Mesenteric fat pad (tissue), 1 donor: ENCODE measurements around the gene ZBTB4. TPM values are rescaled to one million over a fixed set of nuclear protein-coding genes. Genes with fewer than 3 reads are reported as not detected.

Experiments
- DNase-seq: peaks from one replicate; pipeline ENCODE4 v3.0.0-alpha.2; 2020; ENCODE audit warnings: low spot score
- total RNA-seq: library from RNA; stranded (reverse); fragmentation: NEBNext Ultra II Directional; extraction: Animal tissue kit (Norgen Biotek cat#: 25700); gene quantifications from one replicate; pipeline ENCODE4 v1.2.1, GENCODE V29; 2021
- donor health status: DM: yes; HTN: yes; CAD: no.

Gene ZBTB4
- total RNA-seq, 1 donor from 2014 or later = 72.5 TPM

DNA sequence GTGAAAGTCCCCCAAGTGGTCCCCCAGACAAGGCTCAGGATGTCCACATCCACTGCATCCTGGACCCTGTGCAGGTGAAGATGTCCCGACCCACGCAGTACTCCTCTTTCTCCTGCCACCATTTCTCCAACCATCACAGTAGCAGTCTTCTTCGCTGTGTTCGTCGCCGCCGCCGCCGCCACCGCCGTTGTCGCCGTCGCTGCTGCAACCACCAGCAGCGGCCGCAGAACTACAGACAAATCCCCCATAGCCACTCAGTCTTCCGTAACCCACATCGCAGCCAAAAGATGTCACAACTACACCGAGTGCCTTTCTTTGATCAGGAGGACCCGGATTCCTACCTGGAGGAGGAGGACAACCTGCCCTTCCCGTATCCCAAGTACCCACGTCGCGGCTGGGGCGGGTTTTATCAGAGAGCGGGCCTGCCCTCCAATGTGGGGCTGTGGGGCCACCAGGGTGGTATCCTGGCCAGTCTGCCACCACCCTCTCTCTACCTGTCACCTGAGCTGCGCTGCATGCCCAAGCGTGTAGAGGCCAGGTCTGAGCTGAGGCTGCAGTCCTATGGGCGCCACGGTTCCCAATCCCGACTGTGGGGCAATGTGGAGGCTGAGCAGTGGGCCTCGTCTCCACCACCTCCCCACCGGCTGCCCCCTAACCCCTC lies 53.1 kb downstream of the ZBTB4 start:
- no peak for DNase-seq

DNA sequence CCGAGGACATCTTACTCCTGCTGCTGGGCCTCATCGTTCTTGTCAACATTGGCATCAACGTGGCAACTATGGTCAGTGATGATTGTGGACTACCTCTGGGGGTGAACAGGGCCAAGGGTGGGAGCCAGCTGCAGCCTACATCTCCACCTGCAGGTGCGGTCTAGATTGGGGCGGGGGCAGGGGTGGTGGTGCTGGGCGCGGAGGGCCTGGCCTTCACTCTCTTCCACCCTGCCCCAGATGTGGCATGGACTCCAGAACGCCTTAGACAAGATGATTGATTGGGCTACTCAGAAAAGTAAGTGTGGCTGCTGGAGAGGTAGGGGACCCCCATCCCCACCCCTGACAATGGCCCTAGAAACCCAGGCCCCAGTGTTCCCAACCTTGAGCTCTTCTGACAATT lies 53.7 kb downstream of the ZBTB4 start:
- DNase-seq = no peak

DNA sequence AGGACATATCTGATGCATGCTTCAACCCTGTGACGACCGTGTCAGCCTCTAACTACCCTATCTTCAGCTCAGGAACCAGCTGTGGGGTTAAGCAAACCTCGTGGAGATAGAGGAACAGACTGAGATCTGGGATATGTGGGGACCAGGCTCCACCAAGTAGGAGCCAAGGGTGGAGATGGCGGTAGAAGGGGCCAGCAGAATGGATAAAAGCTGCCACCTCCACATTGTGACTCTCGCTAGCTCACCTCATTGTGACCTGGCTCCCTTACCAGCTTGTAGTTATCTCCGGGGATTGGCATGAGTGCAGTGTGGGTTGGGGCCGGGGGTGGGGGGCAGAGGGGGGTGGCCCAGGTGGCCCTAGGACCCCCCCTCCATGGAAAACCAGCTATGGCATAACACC lies 54.1 kb downstream of the ZBTB4 start, which contains the start of gene SPEM2:
SPEM2 (plus strand) TSS at position 301 of the 400 bp plus-strand sequence; CDS start at position 374, 73 bp downstream.
- no peak for DNase-seq

DNA sequence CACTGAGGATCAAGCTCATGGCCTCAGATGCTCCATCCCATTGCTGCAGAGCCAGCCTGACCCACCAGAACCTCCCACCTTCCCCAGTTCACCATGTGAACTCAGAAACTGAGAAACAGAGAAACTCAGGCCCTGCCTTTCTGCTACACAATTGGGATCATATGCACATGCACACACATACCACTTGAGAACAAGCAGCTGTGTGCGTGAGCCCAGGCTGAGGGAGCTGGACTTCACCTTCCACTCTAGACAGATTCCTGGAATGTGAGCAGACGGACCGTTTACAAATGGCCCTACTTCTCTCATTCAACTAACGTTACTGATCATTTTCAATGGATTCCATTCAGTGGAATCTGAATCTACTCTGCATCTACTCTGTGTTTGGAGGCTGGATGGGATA lies 55.8 kb downstream of the ZBTB4 start:
- DNase-seq = no peak

DNA sequence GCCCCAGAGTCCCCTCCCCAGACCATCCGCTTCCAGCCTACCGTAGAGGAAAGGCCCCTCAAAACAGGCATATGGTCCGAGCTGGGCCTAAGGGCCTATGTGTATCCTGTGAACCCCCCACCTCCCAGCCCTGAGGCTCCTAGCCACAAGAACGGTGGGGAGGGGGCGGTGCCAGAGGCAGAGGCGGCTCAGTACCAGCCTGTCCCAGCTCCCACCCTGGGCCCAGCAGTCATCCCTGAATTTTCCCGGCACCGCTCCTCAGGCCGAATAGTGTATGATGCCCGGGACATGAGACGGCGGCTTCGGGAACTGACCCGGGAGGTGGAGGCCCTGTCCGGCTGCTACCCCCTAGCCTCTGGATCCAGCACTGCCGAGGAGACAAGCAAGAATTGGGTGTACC lies 58.2 kb downstream of the ZBTB4 start:
- no peak for DNase-seq

DNA sequence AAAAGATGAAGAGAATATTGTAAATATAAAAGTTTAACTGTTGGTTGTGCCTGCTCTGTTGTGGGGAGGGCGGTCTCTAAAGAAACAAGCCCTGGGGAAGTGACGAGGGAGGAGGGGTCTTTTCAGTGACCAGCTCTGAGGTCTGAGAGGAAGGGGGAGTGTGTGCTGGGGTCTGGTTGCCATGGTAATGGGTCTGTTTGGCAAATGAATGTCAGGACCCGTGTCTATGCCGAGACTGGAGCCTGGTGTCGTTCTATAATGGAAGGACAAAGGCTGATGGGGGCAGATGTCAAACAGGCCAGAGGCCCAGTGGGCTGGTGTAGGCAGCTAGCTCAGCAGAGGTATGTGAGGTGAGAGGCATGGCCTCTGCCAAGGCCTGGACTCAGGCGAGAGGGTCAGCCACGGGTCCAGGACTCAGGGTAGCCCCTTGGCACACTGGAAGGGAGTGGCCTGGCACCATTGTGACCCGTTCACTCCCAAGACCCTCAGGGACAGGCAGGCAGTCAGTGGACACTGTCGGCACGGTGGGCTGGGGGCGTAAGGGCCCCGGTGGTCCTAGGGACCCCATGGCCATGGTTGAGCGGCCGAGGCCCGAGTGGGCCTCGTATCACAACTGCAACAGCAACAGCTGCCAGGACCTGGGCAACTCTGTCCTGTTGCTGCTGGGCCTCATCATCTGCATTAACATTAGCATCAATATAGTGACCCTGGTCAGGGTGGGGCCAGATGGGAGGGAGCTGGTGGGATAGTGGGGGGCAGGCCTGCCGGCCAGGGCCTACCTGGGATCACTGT lies 59.4 kb downstream of the ZBTB4 start, which contains the start of gene SPEM1:
SPEM1 (plus strand) TSS at position 506 of the 792 bp plus-strand sequence; CDS start at position 567, 61 bp downstream.
- no peak for DNase-seq

DNA sequence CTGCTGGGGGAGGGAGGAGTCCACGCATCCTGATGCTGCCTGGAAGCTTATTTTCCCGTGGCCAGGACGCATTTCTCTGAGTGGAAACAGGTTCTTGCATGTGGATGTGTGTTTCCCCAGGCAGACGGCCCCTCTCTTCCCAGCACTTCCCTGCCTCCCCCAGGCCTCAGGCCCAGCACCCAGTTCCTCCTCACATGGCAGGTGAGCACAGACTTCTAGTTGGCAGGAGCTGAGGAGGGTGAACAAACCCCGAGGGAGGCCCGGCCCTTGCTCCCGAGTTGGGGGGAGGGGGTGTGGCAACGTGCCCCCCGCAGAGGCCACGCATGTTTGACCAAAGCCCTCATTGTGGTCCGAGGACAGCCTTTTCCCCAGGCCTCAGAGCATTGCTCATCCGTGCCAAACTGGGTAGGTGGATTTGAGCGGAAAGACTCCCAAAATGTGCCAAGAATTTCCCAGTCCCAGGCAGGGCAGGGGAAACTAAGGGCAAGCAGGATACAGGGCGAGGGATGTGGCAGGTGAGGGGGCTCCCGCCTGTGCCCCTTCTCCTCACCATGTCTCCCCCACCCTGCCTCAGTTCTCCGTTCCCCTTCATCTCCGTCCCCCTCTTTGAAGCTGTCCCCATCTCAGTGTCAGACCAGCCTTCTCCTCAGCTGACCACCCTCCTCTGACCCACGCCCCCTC lies 60.8 kb downstream of the ZBTB4 start:
- DNase-seq = no peak

DNA sequence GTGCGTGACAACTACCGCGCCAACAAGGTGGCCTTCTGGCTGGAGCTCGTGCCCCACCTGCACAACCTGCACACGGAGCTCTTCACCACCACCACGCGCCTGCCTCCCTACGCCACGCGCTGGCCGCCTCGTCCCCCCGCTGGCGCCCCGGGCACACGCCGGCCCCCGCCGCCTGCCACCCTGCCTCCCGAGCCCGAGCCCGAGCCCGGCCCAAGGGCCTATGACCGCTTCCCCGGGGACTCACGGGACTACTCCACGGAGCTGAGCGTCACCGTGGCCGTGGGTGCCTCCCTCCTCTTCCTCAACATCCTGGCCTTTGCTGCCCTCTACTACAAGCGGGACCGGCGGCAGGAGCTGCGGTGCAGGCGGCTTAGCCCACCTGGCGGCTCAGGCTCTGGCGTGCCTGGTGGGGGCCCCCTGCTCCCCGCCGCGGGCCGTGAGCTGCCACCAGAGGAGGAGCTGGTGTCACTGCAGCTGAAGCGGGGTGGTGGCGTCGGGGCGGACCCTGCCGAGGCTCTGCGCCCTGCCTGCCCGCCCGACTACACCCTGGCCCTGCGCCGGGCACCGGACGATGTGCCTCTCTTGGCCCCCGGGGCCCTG lies 62.3 kb downstream of the ZBTB4 start:
- no peak for DNase-seq

DNA sequence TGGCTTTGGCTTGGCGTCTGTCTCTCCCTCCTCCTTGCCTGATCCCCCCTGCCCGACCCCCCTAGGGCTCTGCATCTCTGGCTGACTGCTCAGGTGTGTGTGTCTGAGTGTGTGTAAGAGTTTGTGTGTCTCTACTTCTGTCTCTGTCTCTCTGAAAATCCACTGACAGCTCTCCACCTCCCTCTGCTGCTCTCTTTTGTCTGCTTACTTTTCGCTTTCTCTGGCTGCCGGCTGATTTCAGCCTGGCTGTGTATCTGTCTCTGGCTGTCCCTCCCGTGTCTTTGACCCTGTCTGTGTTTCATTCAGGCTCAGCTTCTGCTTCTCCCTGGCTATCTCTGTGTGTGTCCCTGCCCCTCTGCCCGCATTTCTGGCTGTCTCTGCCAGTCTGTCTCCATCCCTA lies 63.1 kb downstream of the ZBTB4 start:
- no peak for DNase-seq

DNA sequence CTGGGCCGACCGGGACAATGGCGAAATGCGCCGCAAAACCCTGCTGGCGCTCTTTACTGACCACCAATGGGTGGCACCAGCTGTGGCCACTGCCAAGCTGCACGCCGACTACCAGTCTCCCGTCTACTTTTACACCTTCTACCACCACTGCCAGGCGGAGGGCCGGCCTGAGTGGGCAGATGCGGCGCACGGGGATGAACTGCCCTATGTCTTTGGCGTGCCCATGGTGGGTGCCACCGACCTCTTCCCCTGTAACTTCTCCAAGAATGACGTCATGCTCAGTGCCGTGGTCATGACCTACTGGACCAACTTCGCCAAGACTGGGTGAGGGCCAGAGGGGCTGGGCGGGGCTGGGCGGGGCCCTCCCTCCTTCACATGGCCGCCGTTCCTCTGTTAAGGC lies 63.6 kb downstream of the ZBTB4 start:
- no peak for DNase-seq

DNA sequence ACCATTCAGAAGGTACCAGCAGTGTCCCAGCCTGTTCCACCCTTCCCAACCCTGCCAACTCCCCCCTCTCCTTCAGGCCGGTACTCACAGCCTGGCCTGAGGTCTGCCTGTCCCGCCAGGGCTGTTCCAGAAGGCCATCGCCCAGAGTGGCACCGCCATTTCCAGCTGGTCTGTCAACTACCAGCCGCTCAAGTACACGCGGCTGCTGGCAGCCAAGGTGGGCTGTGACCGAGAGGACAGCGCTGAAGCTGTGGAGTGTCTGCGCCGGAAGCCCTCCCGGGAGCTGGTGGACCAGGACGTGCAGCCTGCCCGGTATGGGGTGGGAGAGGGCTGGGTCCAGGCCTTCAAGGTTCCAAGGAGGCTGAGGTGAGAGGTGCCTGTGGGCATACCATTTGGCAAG lies 64.6 kb downstream of the ZBTB4 start:
- DNase-seq = no peak

DNA sequence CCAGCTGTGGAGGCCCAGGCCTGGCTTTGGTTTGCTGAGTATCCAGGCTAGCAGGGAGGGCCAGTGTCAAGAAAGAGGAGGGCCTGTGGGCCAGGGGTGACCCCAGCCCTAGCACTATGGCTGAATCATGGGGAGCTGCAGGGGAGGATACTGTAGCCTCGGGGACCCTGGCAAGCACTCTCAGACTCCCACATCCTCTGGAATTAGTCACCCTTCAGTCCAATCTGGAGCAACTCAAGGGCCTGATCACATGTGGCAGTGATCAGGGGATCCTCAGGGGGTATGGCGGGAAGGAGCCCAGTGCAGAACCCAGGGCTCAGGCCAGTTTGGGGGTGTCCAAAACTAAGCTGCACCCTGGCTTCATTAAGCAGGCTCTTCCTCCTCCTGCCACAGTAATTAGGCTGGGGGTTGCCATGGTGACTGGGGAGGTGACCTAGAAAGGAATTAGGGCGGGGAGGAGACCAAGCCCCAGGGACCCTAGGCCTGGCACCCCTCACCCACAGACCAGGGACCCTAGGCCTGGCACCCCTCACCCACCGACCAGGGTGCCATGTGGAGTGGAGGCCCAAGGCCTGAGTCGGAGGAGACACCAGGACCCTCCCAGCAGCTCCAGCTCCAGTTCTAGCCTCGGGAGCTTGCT lies 66.0 kb downstream of the ZBTB4 start:
- no peak for DNase-seq

DNA sequence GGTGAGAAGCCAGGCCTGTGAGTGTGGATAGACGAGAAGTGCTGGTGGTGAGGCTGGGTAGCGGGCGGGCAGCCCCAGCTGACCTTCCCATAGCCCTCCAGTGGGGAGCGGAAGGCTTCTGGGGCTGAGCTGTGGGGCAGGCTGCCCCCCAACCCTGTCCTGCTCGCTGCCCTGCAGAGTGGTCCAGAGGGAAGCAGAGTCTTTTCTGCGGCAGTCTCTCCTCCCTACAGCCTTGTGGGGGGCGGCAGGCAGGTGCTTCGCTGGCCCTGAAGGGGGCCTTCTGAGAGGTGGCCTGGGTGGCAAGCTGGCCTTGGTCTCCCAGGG lies 68.0 kb downstream of the ZBTB4 start:
- no peak for DNase-seq

DNA sequence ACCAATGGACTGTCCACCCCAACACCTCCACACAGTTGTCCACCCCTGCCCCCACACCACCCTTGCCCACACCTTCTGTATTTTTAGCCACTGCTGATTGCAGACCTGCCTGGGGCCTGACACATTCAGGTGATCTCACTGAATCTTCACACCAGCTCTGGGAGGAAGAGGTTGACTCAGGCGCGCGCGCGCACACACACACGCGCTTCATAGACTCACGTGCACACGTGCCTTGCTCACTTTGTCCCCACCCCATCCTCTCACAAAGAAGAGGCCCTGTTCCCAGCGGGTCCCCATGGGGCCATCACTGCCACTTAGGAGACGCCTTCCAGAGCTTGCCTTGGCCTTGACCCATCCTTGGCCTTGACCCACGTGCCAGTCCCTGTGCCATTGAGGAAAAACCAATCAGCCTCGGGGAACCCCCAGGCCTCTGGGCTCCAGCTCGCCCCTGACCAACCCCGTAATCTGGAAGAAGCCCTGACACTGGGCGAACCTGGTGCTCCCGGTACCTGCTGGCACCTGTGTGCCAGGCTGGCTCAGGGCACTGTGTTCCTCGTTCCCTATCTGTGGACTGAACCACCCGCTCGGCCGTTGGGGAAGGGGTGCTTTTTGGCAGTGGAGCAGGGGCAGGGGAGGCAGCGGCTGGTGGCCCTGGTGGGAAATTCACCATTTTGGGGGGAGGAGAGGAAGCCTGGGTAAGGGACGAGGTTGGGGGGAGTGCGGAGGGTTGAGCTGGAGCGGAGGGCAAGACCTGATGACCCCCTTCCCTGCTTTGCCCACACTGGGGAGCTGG lies 68.6 kb downstream of the ZBTB4 start:
- DNase-seq = no peak

DNA sequence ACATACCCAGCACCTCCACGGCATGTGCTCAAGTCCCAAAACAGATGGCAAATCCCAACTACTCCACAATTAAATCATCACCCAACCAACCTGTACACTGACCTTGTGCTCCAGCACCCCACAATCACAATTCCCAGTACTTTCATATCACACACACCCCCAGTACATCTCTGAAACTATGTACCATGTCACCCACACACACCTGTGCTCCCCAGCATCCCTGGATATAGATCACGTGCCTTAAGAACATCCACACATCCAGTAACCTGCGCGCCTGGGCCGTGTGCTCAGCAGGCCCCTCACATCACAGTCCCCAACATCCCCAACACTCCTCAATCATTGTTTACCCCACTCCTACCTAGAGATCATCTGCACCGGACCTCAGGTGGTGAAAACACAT lies 69.7 kb downstream of the ZBTB4 start:
- DNase-seq = no peak

Other genes starting within 250 kb of the ZBTB4 start
- gene DVL2, start 245.1 kb downstream of the ZBTB4 start, total RNA-seq = 24.7 TPM
- 47.4 TPM for gene PHF23, start 240.2 kb downstream of the ZBTB4 start, total RNA-seq
- 468 TPM for gene GABARAP, start 237.2 kb downstream of the ZBTB4 start, total RNA-seq
- 120 TPM for gene CTDNEP1, start 227.9 kb downstream of the ZBTB4 start, total RNA-seq
- 44.1 TPM for gene ELP5, start 227.4 kb downstream of the ZBTB4 start, total RNA-seq
- 5.6 TPM for gene CLDN7, start 217.2 kb downstream of the ZBTB4 start, total RNA-seq
- 8.1 TPM for gene SLC2A4, start 197.9 kb downstream of the ZBTB4 start, total RNA-seq
- gene YBX2, start 185.0 kb downstream of the ZBTB4 start, total RNA-seq = 2.3 TPM
- 503 TPM for gene EIF5A, start 172.0 kb downstream of the ZBTB4 start, total RNA-seq
- gene GPS2, start 164.3 kb downstream of the ZBTB4 start, total RNA-seq = 51.2 TPM
- gene NEURL4, start 150.3 kb downstream of the ZBTB4 start, total RNA-seq = 25.4 TPM
- 18.8 TPM for gene ACAP1, start 143.1 kb downstream of the ZBTB4 start, total RNA-seq
- 11.9 TPM for gene KCTD11, start 127.5 kb downstream of the ZBTB4 start, total RNA-seq
- gene TMEM95, start 124.5 kb downstream of the ZBTB4 start, total RNA-seq = not detected
- gene TNK1, start 98.5 kb downstream of the ZBTB4 start, total RNA-seq = 0.71 TPM
- gene PLSCR3, start 85.1 kb downstream of the ZBTB4 start, total RNA-seq = 42.6 TPM
- 68.7 TPM for gene TMEM256, start 75.5 kb downstream of the ZBTB4 start, total RNA-seq
- gene NLGN2, start 71.8 kb downstream of the ZBTB4 start, total RNA-seq = 21.0 TPM
- gene SPEM1, start 59.3 kb downstream of the ZBTB4 start, total RNA-seq = not detected
- gene SPEM2, start 54.0 kb downstream of the ZBTB4 start, total RNA-seq = not detected
- gene SPEM3, start 50.8 kb downstream of the ZBTB4 start, total RNA-seq = not detected
- 3.2 TPM for gene TMEM102, start 44.2 kb downstream of the ZBTB4 start, total RNA-seq
- gene FGF11, start 40.1 kb downstream of the ZBTB4 start, total RNA-seq = 2.4 TPM
- 6.8 TPM for gene CHRNB1, start 34.6 kb downstream of the ZBTB4 start, total RNA-seq
- gene SLC35G6, start 1.8 kb upstream of the ZBTB4 start, total RNA-seq = not detected
- 102 TPM for gene POLR2A, start 4.7 kb upstream of the ZBTB4 start, total RNA-seq
- 43.0 TPM for gene TNFSF12, start 69.4 kb upstream of the ZBTB4 start, total RNA-seq
- 26.3 TPM for gene TNFSF13, start 79.1 kb upstream of the ZBTB4 start, total RNA-seq
- gene SENP3, start 82.3 kb upstream of the ZBTB4 start, total RNA-seq = 48.7 TPM
- 286 TPM for gene CD68, start 100.0 kb upstream of the ZBTB4 start, total RNA-seq
- 55.2 TPM for gene MPDU1, start 104.2 kb upstream of the ZBTB4 start, total RNA-seq
- not detected for gene SOX15, start 110.5 kb upstream of the ZBTB4 start, total RNA-seq
- 36.1 TPM for gene FXR2, start 135.3 kb upstream of the ZBTB4 start, total RNA-seq
- 73.6 TPM for gene SAT2, start 148.2 kb upstream of the ZBTB4 start, total RNA-seq
- gene SHBG, start 150.5 kb upstream of the ZBTB4 start, total RNA-seq = 0.71 TPM
- gene ATP1B2, start 171.3 kb upstream of the ZBTB4 start, total RNA-seq = 1.4 TPM
- 42.3 TPM for gene TP53, start 207.9 kb upstream of the ZBTB4 start, total RNA-seq
- 4.9 TPM for gene WRAP53, start 208.8 kb upstream of the ZBTB4 start, total RNA-seq
- gene EFNB3, start 225.6 kb upstream of the ZBTB4 start, total RNA-seq = 0.58 TPM
- 0.26 TPM for gene DNAH2, start 238.1 kb upstream of the ZBTB4 start, total RNA-seq